NCI-H2081 treated with DMSO at 0.1 percent for 48 hours (cell line): ENCODE measurements around the gene CA7.

ENCODE experiments used
- DNase-seq: peaks from one replicate; lab custom pipeline; 2025; lab: John Stamatoyannopoulos, UW

Gene CA7

DNA sequence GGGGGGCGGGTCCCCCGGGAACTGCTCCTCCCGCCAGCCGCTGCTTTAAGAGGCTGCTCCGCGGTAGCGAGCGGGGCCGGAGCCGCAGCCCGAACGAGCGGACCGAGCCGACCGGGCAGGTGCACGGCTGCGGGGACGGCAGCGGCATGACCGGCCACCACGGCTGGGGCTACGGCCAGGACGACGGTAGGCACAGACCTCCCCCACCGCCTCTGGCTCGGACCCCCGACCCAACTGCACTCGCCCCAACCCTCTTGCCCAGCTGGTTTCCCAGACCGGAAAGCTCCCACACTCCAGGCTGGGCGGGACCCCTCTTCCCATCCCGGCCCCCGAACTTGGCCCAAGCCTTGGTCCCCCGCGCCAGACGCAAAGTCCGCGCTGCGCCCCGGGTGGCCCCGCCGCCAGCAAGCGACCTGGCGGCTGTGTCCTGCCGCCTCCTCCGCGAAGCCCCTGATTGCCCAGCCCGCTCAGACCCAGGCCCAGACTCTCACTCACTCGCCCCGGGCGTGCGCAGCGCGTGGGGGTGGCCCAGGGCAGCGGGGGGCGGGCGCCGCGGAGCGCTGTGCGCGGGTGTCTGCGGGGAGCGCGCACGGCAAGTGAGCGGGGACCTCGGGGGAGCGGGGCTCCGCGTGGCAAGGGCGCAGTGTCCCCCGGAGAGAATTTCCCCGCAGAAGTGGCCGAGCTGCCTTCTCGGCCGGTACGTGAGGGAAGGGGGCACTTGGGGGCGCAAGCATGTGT is at the start of gene CA7:
CA7 (plus strand) TSS at position 73 of the 738 bp plus-strand sequence; CDS start at position 147, 74 bp downstream.
- DNase-seq, result no peak

DNA sequence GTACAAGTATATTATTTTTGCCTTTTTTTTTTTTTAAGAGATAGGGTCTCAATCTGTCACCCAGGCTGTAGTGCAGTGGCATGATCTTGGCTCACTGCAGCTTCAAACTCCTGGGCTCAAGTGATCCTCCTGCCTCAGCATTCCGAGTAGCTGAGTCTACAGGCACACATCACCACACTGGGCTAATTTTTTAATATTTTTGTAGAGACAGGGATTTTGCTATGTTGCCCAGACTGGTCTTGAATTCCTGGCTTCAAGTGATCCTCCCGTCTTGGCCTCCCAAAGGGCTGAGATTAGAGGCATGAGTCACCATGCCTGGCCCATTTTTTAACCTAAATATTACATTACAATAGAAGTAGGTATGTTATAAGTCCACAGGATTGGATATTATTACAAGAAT is 46.1 kb upstream of the CA7 start:
- no peak for DNase-seq

DNA sequence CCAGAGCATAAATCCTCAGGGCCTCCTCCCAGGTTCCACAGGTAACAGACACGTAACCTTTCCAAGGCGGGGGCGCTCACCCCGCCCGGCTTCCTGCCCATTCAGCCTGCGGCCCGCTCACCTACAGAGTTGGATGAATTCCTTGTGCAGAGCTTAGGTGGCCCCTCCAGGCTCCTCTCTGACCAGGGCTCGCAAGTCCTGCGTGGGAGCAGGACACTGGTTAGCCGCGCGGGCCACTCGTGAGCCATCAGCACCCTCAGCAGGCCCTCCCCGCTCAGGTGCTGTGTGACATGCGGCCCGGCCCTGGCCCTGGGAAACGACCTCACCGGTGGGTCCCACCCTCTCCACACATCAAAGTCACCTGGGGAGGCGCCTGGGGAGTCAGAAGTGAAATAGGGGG is 43.4 kb upstream of the CA7 start:
- DNase-seq, result no peak

DNA sequence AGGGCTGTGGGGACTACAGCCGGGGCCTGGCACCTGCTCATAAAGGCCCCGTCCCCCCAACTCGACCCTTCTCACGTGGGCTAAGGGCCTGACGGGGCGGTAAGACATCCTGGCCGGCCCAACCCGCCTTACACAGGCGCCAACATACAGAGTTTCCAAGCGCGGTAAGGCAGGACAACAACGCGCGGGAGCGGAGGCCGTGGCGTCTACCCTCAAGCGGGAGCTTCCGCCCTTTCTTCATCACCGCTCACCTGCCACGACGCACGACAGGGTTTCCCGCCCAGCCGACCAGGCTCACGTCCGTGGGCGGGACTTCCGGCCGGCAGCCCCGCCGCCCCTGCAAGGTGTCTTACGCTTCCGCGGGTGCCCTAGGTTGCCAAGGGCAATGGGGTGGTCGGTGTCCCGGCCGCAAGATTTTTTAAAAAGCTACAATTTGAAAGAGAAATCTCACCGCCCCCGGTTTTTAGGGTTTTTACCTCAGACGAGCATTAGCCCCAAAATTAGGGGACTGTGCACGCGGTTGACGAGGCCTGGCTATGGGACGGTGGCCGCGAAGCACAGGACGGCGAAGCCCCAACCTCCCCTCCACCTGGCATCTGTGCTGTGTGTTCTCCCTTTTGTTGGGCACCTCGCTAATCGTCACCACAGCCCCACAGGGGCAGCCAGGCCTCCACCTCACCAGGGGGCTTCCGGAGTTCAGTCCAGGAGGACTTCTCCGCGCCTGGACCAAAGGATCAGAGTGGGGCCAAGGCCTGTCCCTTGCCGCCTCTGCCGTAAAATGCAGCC is 42.7 kb upstream of the CA7 start, which contains the start of gene TERB1:
TERB1 (minus strand) TSS at position 265 of the 786 bp plus-strand sequence. CDS start 4,786 bp downstream, outside the sequence.
- no peak for DNase-seq

DNA sequence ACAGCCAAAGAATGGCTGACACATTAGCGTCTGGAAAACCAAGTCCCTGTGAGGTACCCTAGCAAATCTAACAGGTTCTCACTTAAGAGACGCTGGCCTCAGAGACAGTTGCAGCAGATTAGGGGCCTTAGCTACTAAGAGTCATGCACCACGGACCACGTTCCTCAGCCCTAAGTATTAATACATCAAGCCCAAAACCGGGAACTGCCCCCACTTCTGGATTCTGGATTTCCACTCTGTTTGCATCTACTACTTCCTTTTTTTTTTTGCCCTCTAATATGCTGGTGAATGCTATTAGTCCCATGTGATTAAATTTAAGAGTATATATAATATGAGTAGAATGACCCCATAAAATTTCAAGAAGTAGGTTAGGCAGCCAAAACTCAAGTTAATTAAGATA is 42.1 kb upstream of the CA7 start:
- DNase-seq, result no peak

DNA sequence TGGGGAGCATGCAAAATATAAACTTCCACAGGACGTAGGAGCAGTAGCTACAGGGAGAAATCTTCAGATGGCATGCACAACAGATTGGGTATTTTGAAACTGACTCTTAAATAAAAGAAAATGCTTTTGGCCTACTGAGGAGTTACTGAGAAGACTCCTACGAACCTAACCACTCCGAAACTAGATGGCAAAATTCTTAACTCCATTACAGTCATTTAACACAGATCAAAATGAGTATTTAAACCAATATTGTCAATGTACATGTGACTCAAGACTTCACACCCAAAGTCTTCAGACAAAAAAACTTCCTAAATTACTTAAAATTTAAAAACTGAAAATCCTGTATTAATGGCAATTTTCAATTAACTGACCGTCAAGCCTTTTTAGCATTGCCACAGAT is 34.4 kb upstream of the CA7 start:
- no peak for DNase-seq

DNA sequence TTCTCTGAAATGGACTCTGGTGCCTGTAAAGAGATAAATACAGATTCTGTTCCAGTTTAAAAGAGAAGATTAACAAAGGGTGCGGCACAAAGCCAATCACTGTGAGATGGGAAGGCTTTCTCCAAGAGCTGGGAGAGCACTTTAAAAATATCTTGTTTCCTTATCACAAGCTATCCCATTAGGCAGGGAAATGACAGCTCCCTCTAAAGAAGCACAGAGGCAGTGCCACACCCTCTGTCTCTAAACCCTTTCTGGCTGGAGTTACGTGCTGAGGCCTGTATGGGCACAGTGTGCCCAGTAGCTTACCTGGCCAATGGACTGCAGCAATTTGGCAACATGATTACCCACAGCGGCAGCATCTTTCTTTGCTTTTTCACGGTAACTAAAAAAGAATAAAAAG is 33.8 kb upstream of the CA7 start:
- DNase-seq, result no peak

DNA sequence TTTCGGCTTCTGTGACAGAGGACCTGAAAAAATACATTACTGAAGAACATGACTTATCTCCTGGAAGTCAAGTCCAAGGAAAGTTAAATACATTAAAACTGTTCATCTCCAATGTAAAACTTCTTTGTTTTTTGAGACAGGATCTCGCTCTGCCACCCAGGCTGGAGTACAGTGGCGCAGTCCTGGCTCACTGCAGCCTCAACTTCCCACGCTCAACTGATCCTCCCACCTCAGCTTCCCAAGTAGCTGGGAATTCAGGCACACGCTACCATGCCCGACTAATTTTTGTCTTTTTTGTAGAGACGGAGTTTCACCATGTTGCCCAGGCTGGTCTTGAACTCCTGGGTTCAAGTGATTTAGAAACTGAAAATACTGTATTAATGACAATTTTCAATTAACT is 33.2 kb upstream of the CA7 start:
- no peak for DNase-seq

DNA sequence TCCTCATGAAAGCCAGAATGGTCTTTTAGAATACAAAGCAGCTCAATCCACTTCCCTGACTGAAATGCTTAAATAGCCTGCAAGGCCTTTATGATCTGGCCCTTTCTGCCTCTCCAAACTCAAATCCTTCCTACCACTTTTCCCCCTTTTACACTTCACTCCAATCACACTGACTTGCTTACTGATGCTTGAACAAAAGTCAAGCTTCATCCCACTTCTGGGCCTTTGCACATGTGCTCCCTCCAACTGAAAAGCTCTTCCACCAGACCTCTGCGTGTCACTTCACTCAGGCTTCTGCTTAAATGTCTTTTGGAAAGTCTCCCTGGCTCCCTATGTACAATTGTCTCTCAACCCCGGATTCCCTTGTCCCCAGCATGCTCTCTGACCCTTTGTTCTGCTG is 29.5 kb upstream of the CA7 start:
- DNase-seq, result no peak

DNA sequence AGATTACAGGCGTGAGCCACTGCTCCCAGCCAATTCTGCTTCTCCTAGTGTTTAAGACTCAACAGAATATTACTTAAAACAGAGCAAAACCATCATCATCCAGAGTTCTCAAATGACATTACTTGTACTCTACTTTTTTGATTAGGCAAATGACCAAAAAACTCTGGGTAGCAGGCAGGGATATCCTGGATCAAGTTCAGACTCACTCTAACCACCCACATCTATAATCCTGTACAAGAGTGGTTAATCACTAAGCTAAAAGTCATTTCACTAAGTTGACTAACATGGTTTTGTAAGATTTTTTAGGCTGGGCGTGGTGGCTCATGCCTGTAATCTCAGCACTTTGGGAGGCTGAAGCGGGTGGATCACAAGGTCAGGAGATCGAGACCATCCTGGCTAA is 20.2 kb upstream of the CA7 start:
- no peak for DNase-seq

DNA sequence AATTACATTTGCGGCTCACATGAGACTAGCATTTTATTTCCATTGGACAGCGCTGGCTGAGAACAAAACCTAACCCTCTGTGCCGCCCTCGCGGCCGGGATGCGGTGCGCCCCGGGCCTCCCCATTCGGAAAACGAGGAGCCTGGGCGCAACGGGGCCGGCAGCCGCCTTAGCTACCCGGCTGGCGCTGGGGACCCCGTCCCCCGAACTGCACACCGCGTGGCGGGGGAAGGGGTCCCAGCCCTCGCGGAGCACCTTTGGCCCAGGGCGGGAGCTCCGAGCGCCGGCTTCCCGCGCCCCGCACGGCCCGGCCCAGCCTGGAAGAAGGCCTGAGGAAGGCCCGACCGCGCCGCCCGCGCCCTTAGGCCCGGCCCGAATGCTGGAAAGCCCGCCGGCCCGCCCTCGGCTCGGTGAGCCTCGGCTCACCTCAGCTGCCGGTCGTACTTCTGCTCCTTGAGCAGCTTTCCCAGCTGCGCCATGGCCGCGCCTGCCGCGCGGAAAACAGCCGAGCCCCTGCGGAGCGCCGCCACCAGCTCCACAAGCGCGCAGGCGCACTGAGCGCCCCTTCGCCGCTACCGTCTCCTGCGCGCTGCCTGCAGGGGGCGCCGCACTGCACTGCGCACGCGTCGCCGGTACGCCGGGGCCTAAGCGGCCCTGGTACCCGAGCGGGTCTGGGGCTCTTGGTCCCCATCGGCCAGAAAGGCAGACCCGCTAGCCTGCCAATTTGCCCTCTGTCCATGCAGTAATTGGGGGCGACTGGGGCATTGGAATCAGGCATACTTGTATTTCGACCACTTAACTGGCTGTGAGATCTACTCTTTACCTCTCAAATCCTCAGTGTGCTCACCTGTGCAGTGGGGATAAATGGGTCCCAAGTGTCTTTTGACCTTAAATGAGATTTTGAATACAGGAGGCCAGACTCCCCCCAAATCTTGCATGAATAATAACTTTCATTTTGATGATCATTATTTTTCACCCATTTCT is 13.5 kb upstream of the CA7 start, which contains the start of gene NAE1:
NAE1 (minus strand) TSS at position 555 of the 983 bp plus-strand sequence; CDS start at position 478, 77 bp downstream.
- DNase-seq, result peak; percentile 27

DNA sequence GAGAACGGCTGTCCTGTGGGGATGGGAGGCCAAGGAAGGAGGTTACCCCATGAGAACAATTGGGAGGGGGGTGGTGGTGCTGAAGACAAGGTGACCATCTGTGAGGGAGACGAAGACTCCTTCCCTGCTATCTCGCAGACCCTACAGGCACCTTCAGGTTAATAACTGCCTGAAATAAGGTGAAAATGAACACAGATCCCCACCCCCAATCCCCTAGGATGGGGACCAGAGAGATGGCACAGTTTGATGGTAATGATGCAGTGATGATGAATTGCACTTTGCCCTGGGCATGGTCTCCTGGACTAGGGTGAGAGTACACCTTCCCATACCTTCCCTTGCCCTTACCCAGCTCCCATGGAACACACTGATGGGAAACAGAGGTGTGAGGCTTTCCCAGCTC is 12.0 kb upstream of the CA7 start:
- no peak for DNase-seq

DNA sequence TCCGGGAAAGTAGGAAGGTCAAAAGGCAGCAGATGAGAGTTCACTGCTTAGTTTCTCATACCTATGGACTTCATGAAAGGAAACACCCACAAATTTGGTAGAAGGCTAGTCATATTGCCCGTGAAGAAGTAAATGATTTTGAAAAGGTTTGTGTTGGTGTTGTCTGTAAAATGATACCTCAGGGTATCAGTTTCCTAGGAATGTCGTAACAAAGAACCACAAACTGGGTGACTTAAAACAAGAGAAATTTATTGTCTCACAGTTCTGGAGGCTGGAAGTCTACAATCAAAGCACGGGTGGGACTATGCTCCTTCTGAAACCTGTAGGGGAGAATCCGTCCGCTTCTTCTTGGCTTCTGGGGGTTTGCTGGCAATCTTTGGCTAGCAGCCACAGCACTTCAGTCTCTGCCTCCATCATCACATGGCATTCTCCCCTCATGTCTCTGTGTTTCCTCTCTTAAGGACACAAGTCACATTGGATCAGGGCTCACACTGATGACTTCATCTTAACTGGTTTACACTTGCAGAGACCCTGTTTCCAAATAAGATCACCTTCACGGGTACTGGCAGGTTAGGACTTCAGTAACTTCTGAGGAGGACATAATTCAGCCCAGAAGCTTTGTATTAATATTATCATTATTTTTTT is 11.4 kb upstream of the CA7 start:
- no peak for DNase-seq

DNA sequence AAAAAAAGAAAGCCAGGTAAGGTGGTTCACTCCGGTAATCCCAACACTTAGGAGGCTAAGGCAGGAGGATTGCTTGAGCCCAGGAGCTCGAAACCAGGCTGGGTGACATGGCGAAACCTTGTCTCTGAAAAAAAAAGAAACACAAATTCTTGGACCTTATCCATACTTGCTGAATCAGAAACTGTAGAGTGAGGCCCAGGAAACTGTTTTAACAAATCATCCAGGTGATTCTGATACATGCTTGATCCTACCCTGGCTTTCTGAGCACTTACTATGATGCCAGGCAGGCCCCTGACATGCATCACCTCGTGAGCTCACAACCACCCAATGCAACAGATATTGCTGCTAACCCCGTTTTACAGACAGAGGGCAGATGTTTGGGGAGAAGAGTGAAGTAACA is 9.5 kb upstream of the CA7 start:
- DNase-seq, result no peak

DNA sequence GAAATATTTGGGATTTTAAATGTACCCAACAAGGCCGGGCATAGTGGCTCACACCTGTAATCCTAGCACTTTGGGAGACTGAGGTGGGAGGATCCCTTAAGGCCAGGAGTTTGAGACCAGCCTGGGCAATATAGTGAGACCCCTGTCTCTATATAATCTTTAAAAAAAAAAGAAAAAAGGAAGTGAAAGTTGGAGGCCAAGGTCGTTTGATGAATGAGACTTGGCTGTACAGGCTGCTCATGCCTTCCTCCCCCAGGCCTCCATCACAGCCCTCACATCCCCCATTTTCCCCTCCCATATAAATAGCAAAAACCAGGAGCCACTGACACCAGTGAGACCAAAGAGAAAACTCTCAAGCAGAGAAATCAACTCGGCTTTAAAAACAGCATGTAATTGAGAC is 3.3 kb upstream of the CA7 start:
- DNase-seq, result no peak

DNA sequence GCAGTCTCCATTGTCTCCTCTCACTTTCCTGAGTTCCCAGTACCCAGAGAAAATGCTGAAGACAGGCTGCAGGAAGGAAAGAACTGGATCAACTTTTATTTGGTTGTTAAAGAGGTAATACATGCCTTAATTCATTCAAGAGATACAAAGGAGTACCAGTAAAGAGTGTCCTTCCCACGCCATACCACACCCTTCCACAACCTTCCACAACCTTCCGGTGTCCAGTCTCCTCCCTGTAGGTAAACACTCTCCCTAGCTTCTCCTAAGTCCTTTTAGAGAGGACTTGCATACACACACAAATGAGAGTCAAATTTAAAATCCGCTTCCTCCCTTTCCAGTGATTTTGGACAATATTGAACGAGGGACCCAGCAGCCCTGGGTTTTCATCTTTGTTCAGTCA is 2.8 kb upstream of the CA7 start:
- no peak for DNase-seq

DNA sequence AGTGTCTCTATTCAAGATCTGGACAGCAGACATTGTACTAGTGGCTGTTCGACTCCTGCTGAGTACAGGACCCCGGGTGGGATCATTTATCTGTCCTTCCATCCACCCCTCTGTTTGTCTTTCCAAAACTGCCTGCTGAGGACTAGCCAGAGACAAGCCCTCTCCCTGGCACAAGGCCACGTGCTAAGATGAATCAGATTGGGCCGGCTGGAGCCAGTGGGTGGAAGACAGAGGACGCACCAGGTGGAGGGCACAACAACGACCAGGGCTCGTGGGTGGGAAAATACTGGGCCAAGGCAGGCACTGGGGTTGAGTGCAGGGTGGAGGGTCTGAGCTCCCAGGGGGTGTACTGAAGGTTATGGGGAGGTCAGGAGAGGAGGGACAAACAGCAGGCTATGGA is 1.4 kb upstream of the CA7 start:
- no peak for DNase-seq

DNA sequence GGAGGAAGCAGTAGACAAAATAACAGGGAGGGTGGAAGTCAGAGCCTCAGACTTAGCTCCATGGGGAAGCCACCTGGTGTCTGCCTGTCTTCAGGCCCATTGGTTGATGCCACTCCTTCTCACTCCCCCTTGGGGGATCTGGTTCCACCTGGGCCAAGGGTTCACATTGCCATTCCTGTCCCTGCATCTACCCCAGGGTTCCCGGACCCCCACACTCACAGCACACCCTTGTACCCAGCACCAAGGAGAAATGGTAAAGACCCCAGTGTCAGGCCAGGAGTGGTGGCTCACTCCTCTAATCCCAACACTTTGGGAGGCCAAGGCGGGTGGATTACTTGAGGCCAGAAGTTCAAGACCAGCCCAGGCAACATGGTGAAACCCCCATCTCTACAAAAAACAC is 1.0 kb upstream of the CA7 start:
- no peak for DNase-seq

DNA sequence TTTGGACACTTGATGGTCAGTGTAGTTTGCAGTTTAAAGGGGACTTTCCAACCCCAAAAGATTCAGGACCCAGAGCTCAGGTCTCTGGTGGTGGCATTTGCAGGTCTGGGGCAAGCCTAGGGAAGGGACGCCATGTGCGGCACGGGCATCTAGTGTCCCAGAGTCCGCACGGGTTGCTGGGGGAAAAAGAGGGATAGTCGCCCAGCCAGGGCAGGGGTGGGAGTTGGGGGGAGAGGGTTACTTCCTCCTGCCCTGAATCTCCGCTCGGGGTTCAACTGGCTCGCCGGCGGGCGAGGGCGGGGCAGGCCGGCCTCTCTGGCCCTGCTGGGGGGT is 239 bp upstream of the CA7 start:
- no peak for DNase-seq

DNA sequence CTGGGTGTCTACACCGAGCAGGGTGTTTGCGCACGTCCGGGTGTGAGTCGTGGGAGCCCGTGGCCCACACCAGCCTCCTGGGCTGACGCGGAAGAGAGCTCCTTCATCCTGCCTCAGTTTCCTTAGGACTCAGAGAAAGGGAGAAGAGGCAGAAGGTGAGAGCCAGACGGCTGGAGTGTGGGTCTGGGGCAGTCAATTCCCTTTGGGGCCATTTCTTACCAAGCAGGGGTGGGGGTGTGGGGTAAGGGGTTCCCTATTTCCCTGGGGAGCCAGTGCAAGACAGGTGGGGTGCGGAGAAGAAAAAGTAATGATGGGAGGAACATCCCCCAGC is 831 bp downstream of the CA7 start:
- DNase-seq, result no peak

DNA sequence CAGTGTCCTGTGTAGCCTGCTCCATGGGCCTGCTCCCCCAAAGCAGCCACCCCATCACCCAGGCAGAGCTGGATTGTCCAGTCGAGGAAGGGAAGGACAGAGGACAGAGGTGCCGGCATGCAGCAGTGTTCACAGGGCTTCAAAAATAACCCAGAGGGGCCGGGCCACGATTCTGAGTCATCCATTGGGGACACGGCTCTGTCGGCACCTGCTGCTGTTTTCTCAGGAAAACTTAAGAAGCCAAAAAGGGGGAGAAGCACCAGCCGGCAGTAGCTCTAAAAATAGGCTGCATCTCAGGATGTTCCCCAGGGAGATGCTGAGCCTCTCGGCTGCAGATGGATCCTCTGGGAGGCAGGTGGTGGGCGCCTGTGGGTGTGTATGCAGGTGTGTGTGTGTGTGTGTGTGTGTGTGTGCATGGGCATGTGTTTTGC is 1.6 kb downstream of the CA7 start:
- no peak for DNase-seq

DNA sequence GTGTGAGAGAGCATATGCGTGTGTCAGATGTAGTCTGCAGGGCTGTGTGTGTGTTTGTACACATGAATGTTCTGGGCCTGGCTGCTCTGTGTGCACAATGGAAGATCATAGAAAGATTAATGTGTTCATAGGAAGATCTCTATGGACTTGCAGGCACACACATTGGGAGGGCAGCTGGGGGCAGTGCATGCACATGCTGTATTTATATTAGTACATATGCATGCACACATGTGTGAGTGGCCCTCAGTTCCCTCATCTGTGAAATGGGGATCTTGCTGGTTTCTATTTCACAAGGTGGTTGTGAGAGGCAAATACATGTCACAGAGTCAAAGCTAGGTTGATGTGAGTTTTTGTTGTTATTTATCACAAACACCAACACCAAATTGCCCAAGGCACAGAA is 2.1 kb downstream of the CA7 start:
- DNase-seq, result no peak
